HepG2 (cell line): ENCODE measurements around the gene TOPORS. TPM values are rescaled to one million over a fixed set of nuclear protein-coding genes. Genes with fewer than 3 reads are reported as not detected.

ENCODE experiments used
- ARNT2 ChIP-seq: sonication (generic); formaldehyde crosslinking; IDR thresholded peaks from 2 replicates; pipeline ENCODE4 v1.8.0; 2022; ENCODE audit warnings: mild to moderate bottlenecking, low read depth, missing genetic modification reagents, moderate library complexity
- CENPT ChIP-seq: sonication (generic); formaldehyde crosslinking; IDR thresholded peaks from 2 replicates; pipeline ENCODE4 v1.8.0; 2022; ENCODE audit warnings: low read depth, mild to moderate bottlenecking, moderate library complexity, missing genetic modification reagents
- ERF ChIP-seq: IDR thresholded peaks from 2 replicates; pipeline ENCODE4 v1.6.1; 2018; ENCODE audit warnings: missing biosample characterization, missing genetic modification reagents
- ETV6 ChIP-seq: sonication (generic); formaldehyde crosslinking; conservative IDR thresholded peaks from 2 replicates; pipeline ENCODE4 v1.4.0; 2020; ENCODE audit warnings: missing genetic modification reagents
- HCFC1 ChIP-seq: fragments of 150-350 bp; IDR thresholded peaks from 2 replicates; pipeline ENCODE4 v1.6.1; 2014; ENCODE audit warnings: low read depth, low read length
- HOXD1 ChIP-seq: sonication (generic); formaldehyde crosslinking; IDR thresholded peaks from 2 replicates; pipeline ENCODE4 v1.5.0; 2020; ENCODE audit warnings: missing genetic modification reagents
- IKZF1 ChIP-seq: fragments of 450-650 bp; IDR thresholded peaks from 2 replicates; pipeline ENCODE4 v1.7.1; 2016
- NFRKB ChIP-seq: fragments of 450-650 bp; IDR thresholded peaks from 2 replicates; pipeline ENCODE4 v1.6.1; 2017
- RBFOX2 ChIP-seq: fragments of 200-400 bp; formaldehyde crosslinking; IDR thresholded peaks from 2 replicates; pipeline ENCODE4 v1.6.1; 2017; ENCODE audit warnings: low read depth, mild to moderate bottlenecking, low read length
- RFX5 ChIP-seq: IDR thresholded peaks from 2 replicates; pipeline ENCODE4 v1.6.1; 2011; ENCODE audit warnings: low read depth, low read length, improper control_type of control experiment
- RNF219 ChIP-seq: sonication (generic); formaldehyde crosslinking; IDR thresholded peaks from 2 replicates; pipeline ENCODE4 v1.5.0; 2020; ENCODE audit warnings: mild to moderate bottlenecking, missing genetic modification reagents
- SKI ChIP-seq: fragments of 450-650 bp; IDR thresholded peaks from one replicate; pipeline ENCODE4 v1.6.1; 2018; ENCODE audit warnings: mild to moderate bottlenecking; ENCODE audit not compliant: partially characterized antibody
- SNAPC5 ChIP-seq: sonication (generic); formaldehyde crosslinking; IDR thresholded peaks from 2 replicates; pipeline ENCODE4 v1.8.1; 2023; ENCODE audit warnings: mild to moderate bottlenecking, missing genetic modification reagents, borderline replicate concordance
- TARDBP ChIP-seq: sonication (generic); formaldehyde crosslinking; IDR thresholded peaks from 2 replicates; pipeline ENCODE4 v1.8.0; 2022; ENCODE audit warnings: mild to moderate bottlenecking, missing genetic modification reagents
- TBL1XR1 ChIP-seq: fragments of 150-350 bp; IDR thresholded peaks from 2 replicates; pipeline ENCODE4 v1.6.1; 2014; ENCODE audit warnings: borderline replicate concordance, low read length; ENCODE audit not compliant: partially characterized antibody
- THAP8 ChIP-seq: sonication (generic); formaldehyde crosslinking; IDR thresholded peaks from 2 replicates; pipeline ENCODE4 v1.5.1; 2020; ENCODE audit warnings: missing genetic modification reagents, mild to moderate bottlenecking, borderline replicate concordance
- THRA ChIP-seq: sonication (generic); formaldehyde crosslinking; IDR thresholded peaks from 2 replicates; pipeline ENCODE4 v1.4.0; 2020; ENCODE audit warnings: missing genetic modification reagents, borderline replicate concordance
- TRIM24 ChIP-seq: sonication (generic); formaldehyde crosslinking; IDR thresholded peaks from 2 replicates; pipeline ENCODE4 v1.8.0; 2022; ENCODE audit warnings: mild to moderate bottlenecking, missing genetic modification reagents
- ZBTB7B ChIP-seq: sonication (generic); formaldehyde crosslinking; IDR thresholded peaks from 2 replicates; pipeline ENCODE4 v1.4.0; 2020; ENCODE audit warnings: missing genetic modification reagents
- ZHX1 ChIP-seq: sonication (generic); formaldehyde crosslinking; IDR thresholded peaks from 2 replicates; pipeline ENCODE4 v1.8.1; 2022; ENCODE audit warnings: low read depth, mild to moderate bottlenecking, missing genetic modification reagents
- ZNF10 ChIP-seq: sonication (generic); formaldehyde crosslinking; IDR thresholded peaks from 2 replicates; pipeline ENCODE4 v1.4.0; 2020; ENCODE audit warnings: mild to moderate bottlenecking, low read depth, missing genetic modification reagents, borderline replicate concordance
- ZNF230 ChIP-seq: sonication (generic); formaldehyde crosslinking; IDR thresholded peaks from 2 replicates; pipeline ENCODE4 v1.4.0; 2020; ENCODE audit warnings: mild to moderate bottlenecking, missing genetic modification reagents
- ZNF563 ChIP-seq: sonication (generic); formaldehyde crosslinking; IDR thresholded peaks from 2 replicates; pipeline ENCODE4 v1.8.0; 2022; ENCODE audit warnings: mild to moderate bottlenecking, moderate library complexity, missing genetic modification reagents
- ZNF577 ChIP-seq: sonication (generic); formaldehyde crosslinking; IDR thresholded peaks from 2 replicates; pipeline ENCODE4 v1.4.0; 2020; ENCODE audit warnings: mild to moderate bottlenecking, low read depth, missing genetic modification reagents, borderline replicate concordance
- polyA plus RNA-seq, 8 experiments: library from polyadenylated mRNA; depleted of rRNA in 3 of 8; stranded (reverse) in 7 of 8; unstranded in 1 of 8; fragments of >200 nt; fragmentation: Illumina TruSeq in 4 of 8; extraction: Trizol in 4 of 8; gene quantifications; 2 replicates each; pipeline versions ENCODE4 v1.2.1 to v1.2.3, GENCODE V29; 2011 to 2016; ENCODE audit warnings: low read depth in 4 of 8, missing spikeins in 1 of 8, mixed read lengths in 1 of 8; ENCODE audit not compliant: insufficient read depth in 1 of 8
- total RNA-seq, 5 experiments: library from RNA; depleted of rRNA; stranded (reverse); fragments of >200 nt; fragmentation: Illumina TruSeq; extraction: Trizol; gene quantifications; 2 replicates each; pipeline ENCODE4 v1.2.3, GENCODE V29; 2016; ENCODE audit warnings: low read depth in 1 of 5

TOPORS gene
- total and polyA plus RNA-seq, 2 of the 13 experiments (the other 11 are each of a cell fraction or from before 2014, with no cell fraction given), result 6.8 to 19.6 TPM

GRCh38 chr9:32550562-32551275 is 1.7 kb downstream of the TOPORS start (continued):
- no peak; the same call in 1 of the 2 replicates for TF ChIP-seq ERF (CRISPR knock-in tag)
- TF ChIP-seq ARNT2 (CRISPR knock-in tag), result peak; percentile 93
- 0 out of 2 replicates have a peak, but pooled peaks have one; percentile 32 for TF ChIP-seq HOXD1 (CRISPR knock-in tag)
- TF ChIP-seq CENPT (CRISPR knock-in tag), result no peak
- TF ChIP-seq IKZF1, result no peak
- peak; percentile 21; the same call in 1 of the 2 replicates for TF ChIP-seq ETV6
- TF ChIP-seq THAP8 (CRISPR knock-in tag), result no peak
- peak; percentile 86 for TF ChIP-seq RBFOX2
- TF ChIP-seq NFRKB, result no peak
- TF ChIP-seq THRA (CRISPR knock-in tag), result peak; percentile 28; the same call in 1 of the 2 replicates
- TF ChIP-seq TARDBP (CRISPR knock-in tag), result no peak
- no peak for TF ChIP-seq SKI
- peak; percentile 51; the same call in 1 of the 2 replicates for TF ChIP-seq ZNF563 (CRISPR knock-in tag)
- no peak for TF ChIP-seq TBL1XR1
- no peak for TF ChIP-seq RFX5
- no peak for TF ChIP-seq SNAPC5
- TF ChIP-seq ZHX1 (CRISPR knock-in tag), result no peak
- TF ChIP-seq TRIM24 (CRISPR knock-in tag), result no peak
- no peak for TF ChIP-seq ZNF577 (CRISPR knock-in tag)
- TF ChIP-seq ZNF10 (CRISPR knock-in tag), result no peak
- TF ChIP-seq HCFC1, result no peak
- TF ChIP-seq RNF219, result no peak
- no peak for TF ChIP-seq ZNF230 (CRISPR knock-in tag)
- peak; percentile 87 for TF ChIP-seq ZBTB7B (CRISPR knock-in tag)
